ENCODE measurements around the gene NXNL2.
A peak's percentile ranks its signal among the peaks of the same experiment; 100 is the strongest.

NXNL2 gene

DNA sequence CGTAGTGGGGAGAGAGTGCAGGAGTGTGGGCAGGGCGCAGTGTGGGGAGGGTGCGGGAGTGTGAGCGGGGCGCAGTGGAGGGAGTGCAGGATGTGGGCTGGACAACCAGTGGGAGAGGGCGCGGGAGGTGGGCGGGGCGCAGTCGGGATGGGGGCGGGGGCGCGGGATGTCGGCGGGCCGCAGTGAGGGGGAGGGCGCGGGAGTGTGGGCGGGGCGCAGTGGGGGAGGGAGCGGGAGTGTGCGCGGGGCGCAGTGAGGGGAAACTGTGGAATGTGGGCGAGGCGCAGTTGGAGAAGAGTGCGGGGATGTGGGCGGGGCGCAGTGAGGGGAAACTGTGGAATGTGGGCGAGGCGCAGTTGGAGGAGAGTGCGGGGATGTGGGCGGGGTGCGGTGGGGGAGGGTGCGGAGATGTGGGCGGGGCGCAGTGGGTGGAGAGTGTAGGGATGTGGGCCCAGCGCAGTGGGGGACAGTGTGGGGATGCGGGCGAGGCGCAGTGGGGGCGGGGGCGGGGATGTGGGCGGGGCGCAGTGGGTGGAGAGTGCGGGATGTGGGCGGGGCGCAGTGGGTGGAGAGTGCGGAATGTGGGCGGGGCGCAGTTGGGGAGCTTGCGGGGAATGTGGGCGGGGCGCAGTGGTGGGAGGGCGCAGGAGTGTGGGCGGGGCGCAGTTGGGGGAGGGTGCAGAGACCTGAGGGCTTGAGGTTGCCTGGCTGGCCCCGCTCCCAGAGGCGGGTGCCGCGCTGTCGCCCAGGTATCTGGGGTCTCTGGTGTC, at the start of gene NXNL2:
Gene NXNL2 (plus strand): TSS at position 723 of the 770 bp plus-strand sequence. CDS start 257 bp downstream, outside the sequence.
- peak; percentile 78 for DNase-seq

DNA sequence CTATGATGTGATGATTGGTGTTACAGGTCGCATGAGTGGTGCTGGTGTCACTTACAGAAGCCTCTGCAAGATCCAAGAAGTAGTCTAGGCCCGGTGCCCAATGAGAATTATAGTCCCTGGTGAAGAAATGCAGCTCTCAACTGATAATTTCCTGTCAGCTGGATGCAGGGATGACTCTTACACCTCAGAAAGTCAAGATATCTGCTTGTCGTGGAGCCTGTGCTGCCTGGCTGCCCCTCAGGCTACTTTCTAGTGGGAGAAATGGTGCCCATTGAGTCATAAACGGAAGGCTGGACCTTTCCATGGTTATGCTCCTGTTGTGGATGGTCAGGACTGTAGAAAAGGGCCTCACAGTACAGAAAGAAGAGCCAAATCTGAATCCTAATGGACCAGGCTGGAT, 46.8 kb upstream of the NXNL2 start:
- no peak for DNase-seq

DNA sequence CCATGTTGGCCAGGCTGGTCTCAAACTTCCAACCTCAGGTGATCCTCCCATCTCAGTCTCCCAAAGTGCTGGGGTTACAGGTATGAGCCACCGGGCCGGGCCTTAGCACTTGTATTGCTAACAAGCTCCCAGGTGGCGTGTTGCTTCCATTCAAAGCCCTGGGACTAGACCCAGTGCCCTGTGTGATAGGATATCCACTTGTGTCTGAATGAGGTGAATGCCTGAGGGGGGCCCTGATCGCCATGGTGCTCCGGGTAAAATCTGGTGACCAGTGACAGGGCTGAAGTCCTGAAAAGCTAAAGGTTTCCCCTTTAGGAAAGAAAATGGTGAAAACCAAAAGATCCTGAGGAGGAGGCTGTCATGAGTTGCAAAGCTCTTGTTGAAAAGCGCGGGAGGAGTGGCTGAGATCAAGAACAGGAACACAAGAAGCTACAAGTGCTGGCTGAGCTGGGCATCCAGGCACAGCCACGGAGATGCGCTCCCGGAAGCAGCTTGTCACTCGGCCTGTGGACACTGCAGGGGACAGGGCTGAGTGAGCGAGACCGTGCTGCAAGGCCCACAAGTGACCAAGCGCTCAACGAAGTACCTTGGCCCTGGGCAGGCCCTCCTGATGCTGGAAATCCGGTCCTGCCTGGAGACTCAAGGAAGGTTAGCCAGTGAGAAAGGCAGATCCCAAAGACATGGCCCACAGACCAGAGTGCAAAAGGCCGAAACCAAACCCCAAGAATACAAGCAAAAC, 39.8 kb upstream of the NXNL2 start:
- DNase-seq = no peak

DNA sequence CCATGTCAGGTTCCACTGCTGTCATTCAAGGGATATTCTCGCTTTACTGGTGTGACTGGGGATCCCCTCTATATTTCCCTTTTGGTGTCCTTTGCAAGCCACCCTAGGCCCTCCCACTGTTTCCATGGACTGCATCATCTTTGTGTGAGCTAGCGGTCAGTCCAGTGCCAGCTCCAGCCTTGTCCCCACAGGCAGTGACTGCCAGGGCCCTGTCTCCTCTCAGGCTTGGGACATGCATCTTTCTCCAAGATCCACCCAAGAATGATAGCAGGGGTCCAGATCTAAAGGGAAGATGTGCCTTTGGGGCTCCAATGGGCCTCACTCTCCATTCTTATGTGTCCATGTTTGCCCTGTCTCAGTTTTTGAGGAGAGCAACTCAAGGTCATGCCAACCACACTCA, 37.8 kb upstream of the NXNL2 start:
- DNase-seq = no peak

DNA sequence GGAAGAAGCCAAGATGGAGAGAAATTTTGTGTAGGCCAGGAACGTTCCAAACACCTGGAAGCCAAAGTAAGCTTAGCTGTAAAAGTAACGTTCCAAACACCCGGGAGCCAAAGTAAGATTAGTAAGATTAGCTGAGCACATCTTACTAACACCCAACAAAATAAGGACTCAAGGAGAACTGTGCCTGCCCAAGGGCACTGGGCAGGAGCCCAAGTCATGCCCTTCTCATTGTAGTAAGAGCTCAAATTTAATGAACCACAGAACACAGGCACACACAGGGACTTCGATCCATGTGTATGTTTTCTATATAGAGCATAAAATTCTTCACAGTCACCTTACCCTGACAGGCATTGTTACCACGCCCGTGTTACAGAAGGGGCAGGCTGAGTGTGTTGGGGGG, 36.1 kb upstream of the NXNL2 start:
- DNase-seq = no peak

DNA sequence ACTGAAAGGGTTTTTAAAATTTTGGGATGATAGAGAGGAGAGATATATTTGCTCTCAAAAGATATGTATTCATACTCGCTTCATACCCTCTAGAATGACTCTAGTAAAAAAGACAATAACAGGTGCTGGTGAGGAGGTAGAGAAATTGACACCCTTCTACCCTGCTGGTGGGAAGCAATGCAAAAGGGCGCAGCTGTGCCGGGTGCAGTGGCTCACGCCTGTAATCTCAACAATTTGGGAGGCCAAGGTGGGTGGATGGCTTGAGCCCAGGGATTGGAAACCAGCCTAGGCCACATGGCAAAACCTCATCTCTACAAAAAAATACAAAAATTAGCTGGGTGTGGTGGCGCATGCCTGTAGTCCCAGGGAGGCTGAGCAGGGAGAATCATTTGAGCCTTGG, 33.9 kb upstream of the NXNL2 start:
- no peak for DNase-seq

DNA sequence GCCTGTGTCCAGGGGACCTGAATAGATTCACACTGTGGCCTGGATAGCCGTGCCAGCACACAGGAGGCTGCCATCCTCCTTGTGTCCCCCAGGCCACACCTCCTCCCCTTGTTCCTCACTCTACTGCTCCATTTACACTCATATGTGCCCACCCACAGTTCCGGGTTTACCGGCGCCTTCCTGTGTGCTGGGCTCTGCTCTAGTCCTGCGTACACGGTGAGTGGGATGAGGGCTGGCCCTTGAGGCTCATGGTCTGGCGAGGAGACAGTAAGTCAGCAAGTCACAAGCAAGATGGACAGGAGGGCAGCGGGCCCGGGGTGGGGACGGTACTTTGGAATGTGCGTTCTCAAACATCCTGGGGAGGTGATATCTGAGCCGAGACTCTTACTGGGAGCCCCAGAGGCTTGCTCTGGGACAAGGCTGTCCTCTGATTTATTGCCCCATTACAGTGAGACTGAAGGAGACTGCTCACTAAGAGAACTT, 32.4 kb upstream of the NXNL2 start:
- no peak for DNase-seq

DNA sequence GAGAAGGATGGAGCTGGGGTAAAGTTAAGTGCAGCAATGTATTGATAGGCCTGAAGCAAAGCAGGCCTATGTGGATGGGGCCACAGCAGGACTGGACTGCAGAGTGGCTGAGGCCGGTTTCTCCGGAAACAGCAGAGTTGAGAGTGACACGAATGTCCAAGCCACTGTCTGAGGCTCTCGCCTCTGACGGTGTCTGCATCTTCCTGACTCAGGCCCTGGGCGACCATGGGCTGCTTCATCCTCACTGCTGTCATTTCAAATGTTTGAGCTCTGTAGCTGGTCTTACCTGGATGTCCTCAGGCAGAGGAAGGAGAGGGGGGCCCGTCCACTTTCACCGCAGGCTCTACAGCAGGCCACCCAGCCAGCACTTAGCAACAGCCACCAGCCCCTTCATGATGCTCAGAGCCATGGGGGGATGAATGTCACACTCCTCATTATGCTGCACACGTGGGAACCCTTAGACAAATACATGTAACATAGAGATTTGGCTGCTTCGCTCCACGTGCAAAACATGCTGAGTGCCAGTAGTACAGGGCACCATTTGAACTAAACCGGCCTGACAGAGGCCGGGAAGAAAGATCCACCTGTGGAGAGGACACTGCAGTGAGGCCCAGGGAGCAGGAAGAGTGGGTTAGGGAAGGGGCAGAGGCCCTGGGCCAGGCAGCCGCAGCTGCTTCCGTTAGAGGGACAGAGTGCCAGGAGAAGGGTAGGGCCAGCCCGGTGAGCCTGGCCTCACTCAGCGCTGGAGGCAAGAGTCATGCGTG, 31.7 kb upstream of the NXNL2 start:
- DNase-seq = no peak

DNA sequence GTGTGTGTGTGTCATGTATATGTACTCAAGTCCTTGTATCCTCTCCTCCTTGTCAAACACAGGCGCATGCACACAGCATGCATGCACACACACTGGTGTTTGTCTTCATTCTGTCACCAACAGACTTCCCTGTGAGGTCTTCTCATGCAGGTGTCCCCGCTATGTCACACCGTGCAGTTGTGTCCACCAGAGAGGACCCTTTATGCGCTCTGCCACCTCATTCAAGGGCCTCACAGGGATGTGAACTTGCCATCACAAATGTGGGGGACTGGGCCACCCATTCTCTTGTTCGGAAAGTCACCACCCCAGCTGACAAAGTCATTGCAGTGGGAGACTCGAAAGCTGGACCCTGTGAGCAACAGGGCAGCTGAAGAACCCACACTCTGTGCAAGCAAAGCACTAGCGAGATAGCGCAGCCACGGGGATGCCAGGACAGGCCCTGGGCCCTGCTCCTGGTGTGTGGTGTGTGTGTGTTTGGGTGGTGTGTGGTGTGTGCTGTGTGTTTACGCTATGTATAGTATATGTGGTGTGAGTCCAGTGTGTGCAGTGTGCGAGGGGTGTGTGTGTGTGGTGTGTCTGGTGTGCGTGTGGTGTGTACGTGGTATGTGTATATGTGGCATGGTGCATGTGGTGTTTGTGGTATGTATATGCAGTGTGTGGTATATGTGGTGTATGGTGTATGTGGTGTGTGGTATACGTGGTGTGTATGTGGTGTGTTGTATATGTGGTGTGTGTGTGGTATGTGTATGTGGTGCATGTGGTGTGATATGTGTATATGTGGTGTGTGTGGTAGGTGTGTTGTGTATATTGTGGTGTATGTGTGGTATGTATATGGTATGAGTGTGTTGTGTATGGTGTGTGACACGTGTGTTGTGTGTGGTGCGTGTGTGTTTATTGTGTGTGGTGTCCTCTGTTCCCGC, 30.9 kb upstream of the NXNL2 start:
- no peak for DNase-seq

DNA sequence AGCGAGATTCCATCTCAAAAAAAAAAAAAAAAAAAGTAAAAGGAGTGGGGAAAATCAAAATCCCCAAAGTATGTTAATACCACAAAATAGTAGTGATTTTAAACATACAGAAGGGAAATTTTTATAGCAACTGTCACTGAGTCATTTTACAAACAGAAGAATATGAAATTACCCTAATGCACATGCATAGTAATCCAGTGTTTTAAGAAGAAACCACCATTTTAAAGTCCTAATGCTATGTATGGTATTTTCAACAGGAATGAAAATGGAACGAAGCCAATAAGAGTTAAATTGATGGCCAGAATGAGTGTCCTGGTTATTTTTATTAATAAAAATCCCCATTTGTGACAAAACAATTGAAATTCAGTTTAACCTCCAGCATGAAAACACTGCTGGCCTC, 26.7 kb upstream of the NXNL2 start:
- no peak for DNase-seq

DNA sequence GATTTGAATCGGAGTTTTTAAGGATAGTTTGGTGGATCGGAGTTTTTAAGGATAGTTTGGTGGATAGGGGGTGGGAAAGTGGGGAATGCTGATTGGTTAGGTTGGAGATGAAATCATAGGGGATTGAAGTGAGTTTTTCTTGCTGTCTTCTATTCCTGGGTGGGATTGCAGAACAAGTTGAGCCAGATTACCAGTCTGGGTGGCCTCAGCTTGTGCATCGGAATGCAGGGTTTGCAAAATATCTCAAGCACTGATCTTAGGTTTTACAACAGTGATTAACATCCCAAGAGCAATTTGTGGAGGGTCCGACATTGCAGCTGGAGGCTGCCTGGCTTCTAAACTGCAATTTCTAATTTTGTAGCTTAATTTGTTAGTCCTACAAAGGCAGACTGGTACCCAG, 23.1 kb upstream of the NXNL2 start:
- DNase-seq = no peak

DNA sequence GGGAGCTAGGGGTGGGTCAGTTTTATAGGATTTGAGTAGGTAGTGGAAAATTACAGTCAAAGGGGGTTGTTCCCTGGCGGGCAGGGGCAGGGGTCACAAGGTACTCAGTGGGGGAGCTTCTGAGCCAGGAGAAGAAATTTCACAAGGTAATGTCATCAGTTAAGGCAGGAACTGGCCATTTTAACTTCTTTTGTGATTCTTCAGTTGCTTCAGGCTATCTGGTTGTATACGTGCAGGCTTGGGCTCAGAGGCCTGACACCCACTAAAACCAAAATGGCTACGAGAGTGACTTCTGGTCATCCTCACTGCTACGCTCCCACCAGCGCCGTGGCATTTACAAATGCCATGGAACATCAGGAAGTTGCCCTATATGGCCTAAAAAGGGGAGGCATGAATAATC, 20.7 kb upstream of the NXNL2 start:
- no peak for DNase-seq

DNA sequence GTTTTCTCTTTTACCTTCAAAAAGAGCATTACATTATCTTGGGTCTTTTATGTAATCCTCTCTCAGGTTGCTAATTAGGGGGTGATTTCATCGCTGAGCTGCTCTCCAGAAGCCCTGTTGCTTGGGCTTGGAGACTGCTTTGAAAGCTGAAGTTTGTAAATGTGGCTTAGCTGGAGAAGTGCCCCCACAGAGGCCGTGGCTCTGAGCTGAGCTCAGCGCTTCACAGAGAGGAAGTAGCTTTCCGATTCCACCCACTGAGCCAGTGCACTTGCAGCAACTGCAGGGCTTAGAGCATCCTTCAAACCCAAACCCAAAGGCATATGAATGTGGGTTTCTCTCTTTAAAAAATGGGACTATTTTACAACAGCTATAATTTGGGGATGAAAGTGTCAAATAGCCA, 13.7 kb upstream of the NXNL2 start:
- DNase-seq = no peak

DNA sequence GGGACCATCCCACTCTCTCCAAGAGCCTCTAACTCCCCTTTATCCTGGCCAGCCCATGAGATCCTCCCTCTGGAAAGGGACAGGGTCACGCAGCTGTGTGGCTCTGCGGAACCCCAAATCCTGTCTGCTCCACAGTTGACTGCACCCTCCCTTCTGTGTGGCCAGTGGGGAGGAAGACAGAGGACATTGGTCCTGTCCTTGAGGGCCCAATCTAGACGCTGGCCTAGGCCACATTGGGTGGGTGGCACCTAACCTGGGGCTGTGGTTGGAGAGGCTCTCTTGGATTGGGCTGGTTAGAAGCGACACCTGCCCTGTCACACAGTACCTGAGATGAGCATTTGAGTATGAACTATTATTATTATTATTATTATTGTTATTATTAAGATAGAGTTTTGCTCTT, 12.6 kb upstream of the NXNL2 start:
- no peak for DNase-seq

DNA sequence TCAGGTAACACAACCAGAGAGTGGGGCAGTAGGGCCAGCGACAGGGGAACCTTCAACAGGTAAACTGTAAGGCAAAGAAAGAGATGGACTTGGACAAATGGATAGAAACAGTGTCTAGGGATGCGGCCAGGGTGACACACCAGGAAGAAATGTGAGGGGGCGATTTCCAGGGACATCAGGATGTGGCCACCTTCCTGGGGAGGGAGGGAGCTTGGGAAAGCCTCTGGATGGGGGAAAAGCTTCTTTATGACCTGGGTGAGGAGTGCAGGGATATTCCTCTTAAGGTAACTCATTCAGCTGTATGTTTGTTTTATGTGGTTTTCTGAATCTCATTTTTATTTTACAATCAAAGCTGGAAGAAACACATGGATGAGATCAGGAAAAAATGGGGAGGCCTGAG, 11.9 kb upstream of the NXNL2 start:
- no peak for DNase-seq

DNA sequence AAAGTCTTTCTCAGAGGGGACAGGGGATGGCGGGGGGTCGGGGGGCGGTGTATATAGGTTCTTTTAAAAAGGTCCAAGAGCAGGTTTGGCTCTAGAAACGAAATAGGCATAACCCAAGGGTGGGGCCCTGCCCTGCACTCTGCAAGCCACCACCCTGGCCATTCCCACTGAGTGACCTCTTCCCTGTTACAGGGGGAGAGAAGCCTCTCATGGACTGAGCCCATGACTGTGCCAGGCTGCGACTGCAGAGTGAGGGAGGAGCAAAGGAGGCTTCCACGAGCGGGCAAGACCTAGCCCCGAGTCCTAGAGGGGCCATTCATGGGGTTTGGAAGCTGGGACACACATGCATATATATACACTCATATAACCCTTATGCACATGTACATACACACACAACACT, 10.1 kb upstream of the NXNL2 start:
- DNase-seq = no peak

DNA sequence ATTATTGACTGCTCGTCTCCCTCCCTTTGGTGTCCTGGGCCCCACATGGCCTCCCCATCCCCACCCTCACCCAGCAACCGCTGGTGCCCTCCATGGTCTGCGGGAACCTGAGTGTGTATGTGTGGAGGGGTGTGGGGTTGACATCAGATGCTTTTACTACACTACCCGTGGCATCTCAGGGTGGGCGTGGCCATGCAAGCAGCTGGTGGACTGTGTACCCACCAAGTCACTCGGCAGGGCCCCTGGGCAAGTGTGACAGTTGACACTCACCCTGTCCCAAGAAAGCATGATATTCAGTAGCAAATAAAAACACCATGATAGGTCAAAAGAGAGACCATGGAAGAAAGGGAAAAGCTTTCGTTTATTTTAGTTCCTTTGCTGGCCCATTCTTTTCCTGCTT, 7.4 kb upstream of the NXNL2 start:
- DNase-seq = no peak

DNA sequence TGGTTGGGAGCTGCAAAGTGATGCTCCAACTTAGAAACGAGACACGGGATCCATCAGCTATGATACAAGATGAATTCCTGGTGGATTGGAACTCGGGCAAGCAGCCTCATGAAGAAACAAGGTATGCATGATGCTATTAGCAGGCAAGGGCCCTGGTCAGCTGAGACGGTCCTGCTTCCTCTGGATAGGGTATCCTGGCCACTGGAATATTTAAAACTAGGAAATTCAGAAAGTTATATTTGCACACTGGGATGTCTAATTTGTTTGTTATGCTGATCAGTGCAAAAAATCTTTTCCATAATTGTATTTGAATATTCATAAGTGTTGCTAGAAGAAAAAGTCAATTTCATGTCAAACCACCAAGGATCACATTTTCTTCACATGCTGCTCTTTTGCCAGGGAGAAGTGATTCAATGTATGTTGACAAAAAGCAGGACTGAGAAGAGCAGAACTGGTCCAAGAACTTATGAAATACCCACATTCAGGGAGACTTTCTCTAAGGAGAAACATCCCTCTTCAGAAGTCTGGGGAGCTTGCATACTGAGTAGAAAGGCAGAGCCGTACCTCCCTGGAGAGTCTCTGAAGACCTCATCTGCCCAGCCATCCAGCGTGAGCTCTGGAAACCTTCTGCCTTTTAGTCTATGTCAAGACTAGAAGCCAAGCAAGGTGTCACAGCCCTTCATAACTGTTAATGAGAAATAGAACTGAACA, 6.7 kb upstream of the NXNL2 start:
- DNase-seq = no peak

DNA sequence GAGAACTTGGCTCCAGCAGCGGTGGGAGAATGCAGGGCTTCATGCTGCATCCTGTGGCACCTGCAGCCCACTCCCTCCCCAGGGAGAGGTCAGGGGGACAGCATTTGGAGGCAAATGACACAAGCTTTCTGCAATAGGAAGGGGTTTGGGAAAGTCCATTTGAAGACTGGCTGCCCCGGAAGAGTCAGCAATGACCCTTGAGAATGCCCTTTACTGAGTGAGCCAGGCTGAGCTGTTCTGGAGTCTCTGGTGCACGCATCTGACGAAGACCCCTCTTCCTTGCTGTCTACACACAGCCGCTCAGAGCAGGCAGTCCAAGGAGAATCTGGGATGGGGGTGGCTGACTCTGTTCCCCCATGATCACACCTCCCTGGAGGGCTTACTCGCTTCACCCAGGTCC, 5.5 kb upstream of the NXNL2 start:
- DNase-seq = no peak

DNA sequence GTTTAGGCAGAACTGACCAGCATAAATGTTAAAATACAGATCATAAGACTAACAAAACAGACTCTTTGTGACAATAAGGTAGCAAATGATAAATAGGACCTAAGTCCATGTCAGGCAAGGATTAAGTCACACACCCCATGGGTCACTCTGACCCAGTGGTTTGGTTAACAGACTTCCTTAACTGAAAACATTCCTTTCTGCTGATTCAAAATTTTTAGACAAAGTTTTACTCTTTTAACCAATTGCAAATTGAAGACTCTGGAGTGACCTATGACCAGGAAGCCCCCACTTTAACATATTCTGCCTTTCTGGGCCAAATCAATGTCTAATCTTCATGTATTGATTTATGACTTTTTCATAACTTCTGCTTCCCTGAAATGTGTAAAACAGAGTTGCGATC, 4.9 kb upstream of the NXNL2 start:
- no peak for DNase-seq

DNA sequence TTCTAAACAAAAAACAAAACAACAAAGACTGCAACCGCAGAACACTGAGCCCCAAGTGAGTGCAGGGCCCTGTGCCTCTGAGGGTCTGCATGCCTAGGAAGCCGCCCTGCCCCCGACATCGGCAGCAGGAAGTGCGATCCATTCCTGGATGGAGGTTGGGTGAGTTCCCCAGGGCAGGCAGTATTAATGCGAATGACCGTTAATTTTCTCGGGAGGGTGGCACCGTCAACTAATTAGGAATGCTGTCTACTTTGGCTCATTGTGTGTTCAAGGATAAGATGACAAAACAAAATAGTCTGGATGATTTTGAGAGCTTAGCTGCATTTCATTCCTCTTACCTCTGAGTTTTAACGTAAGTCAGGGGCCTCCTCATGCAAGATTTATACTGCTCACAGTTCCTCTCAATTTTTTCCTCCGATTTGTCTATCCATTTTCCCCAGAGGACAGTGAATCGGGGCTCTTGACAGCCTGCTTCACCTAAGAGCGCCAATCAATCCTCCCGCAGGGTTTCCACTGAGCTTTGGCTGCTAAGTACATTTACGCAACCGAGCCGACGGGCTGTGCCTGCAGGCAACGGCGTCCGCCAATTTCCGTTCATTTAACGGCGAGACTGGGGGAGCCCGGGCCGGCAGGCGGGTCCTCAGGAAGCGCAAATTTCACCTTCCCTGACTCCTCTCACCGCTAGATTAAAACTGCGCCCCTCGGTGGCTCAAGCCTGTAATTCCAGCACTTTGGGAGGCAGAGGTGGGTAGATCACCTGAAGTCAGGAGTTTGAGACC, 2.9 kb upstream of the NXNL2 start:
- DNase-seq = peak; percentile 51
